Stimulated activated CD4-positive, alpha-beta T cell treated with anti-CD3 and anti-CD28 coated beads, Interleukin-4, amount 100 ng/mL, for 1 hour (primary cell): Measurements from ENCODE around the gene ZNF91.
"Not testable (repeated sequence)": the region's sequence is repeated elsewhere in the genome, so short reads cannot be mapped to it uniquely, and the experiment has no call there.

Experiments
- DNase-seq: peaks from one replicate; pipeline ENCODE4 v3.0.0-alpha.2; 2020

The ZNF91 gene

DNA sequence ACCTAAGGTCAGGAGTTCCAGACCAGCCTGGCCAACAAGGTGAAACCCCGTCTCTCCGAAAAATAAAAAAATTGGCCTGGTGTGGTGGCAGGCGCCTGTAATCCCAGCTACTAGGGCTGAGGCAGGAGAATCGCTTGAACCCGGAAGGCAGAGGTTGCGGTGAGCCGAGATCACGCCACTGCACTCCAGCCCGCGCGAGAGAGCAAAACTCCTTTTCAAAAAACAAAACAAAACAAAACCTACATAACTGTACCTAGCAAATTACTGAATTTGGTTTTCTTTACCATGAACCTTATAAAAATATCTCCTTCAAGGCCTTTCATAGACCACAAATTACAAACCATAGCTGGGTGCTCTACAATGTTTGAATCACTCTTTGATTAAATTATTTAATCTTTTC lies 760 bp downstream of the ZNF91 start:
- peak; percentile 32 for DNase-seq

DNA sequence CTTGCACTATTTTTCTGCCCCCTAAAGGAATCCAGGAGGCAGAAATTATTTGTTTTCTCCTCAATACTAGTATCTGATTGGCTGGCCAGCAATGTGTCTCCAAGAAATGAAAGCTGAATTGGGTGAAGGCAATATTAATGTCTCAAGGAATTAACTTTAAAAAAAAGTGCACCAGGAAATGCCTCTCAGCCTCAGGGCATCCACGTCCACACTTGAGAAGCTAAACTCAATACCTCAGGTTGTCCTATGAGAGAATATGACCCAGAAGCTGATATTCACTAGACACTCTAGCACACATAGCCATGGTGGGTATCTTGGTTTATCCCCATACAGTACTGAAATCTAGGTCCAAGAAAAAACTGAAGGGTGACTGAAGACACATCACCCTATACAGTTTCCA lies 2.1 kb downstream of the ZNF91 start:
- DNase-seq: no peak

DNA sequence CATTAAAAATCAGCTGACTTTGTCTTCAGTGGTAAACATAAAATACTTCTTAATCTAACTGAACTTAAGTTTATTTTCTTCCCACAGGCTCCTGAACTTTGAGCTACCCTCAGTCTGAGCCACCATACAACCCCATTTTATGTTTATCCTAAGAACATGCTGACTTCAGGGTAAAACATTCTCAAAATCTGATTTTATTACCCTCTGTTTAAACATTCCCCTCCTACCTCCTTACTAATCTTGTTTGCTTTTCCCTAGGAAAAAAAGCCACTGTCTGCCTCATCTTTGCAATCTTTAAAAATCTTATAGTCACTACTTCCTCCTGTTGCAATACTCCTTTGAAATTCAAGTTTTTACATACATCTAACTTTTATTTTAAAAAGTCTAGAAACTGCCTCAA lies 4.0 kb downstream of the ZNF91 start:
- DNase-seq: no peak

DNA sequence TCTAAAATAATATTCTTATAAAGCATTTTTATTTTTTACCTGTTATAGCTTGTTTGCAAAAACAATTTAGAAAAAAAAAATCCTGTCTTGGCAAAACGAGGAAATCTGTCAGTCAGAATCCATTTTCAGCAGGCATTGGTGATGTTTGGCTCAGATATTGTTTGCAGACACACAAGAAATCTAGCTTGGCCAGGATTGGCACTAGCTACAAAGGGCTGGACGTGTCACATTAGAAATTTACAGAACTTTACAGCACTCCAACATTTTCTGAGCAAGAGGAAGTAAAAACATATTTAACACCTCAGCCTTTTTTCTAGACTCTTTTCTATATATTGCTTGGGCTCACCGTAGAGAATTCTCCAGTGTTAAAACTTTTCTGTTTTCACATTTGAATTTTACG lies 9.9 kb downstream of the ZNF91 start:
- no peak for DNase-seq

DNA sequence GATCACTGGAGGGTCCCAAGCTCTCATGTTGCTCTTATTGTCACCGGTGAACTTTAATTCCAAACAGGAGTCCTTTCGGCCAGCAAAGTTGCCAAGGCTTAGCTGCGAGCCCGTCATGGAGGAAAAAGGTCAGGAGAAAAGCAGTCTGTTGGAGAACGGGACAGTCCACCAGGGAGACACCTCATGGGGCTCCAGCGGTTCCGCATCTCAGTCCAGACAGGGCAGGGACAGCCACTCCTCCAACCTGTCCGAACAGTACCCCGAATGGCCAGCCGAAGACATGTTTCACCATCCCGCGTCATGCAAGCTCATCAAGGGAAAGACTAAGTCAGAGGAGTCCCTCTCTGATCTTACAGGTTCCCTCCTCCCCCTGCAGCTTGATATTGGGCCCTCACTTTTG lies 10.4 kb downstream of the ZNF91 start:
- no peak for DNase-seq

DNA sequence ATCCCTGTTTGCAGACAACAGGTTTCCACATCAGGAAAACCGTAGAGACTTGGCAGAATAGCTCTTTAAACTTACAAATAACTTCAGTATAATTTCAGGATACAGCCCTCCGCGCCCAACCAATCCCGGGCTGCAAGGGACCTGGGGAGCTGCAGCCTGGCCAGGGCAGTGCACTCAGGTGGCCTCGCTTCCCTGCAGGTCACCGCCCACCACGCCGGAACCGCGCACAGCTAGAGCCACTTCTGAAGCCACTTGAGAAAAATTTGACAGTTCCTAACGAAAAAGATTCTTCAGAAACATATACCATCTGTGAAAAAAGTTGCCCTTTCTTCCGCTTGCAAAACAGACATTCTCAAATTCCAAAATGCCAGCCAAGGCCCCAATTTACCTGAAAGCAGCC lies 11.1 kb downstream of the ZNF91 start:
- DNase-seq: no peak

DNA sequence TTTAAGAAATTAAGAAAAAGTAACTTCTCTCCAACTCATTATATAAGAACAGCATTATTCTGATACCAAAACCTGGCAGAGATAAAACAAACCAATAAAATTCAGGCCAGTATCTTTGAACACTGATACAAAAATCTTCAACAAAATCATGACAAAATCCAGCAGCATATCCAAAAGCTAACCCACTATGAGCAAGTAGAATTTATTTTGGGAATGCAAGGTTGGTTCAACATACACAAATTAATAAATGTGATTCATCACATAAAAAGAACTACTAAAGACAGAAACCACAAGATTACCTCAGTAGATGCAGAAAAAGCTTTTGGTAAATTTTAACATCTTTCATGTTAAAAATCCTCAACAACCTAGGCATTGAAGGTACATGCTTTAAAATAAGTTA lies 12.3 kb downstream of the ZNF91 start:
- DNase-seq: no peak

DNA sequence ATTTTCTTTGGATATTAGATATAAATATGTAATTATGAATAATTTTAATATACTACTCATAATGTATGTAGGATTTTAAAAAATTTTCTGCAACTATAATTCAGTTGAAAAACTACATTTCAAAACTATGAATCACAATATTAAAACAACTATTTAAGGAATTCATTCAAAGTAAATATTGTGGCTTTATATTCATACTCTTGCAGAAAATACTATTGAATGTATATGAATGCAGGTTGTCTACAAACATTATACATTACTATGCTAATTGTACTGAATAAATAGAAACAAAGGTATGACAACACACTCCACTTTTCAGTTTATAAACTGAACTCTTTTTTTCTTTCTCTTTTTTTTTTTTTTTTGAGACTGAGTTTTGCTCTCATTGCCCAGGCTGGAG lies 14.2 kb downstream of the ZNF91 start:
- DNase-seq: no peak

DNA sequence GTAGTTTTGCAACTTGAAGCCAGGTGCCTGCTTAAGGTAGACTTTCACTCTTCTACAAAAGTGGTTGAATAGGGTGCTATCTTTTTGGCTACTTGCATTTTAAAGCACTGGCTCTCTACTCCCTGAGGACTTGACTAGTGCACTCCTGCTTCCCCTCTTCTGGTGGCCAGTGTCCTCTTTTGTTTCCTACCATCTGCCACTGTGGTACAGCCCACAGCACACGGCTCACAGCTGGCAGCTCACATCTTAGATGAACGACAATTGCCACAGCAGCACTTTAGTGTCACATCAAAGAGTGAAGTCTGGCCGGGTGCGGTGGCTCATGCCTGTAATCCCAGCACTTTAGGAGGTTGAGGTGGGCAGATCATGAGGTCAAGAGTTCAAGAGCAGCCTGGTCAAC lies 15.6 kb downstream of the ZNF91 start:
- not testable (repeated sequence) for DNase-seq

DNA sequence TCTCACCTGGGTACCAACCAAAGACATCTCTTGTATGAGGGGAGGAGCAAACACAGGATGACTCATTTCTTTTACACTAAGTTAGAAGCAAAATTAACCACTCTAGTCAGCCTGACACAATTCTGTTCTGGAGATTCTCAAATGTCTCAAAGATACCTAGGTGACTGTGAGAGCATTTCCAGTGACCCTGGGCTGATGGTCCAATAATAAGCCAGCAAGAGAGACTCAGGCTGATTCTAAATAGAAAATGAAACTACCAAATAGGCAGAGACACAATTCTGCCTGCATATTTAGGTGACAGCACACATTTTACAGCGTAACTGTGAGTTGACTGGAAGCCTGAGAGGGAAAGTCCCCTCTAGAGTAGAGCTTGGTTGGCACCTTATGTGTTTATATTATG lies 16.3 kb downstream of the ZNF91 start:
- DNase-seq: no peak

DNA sequence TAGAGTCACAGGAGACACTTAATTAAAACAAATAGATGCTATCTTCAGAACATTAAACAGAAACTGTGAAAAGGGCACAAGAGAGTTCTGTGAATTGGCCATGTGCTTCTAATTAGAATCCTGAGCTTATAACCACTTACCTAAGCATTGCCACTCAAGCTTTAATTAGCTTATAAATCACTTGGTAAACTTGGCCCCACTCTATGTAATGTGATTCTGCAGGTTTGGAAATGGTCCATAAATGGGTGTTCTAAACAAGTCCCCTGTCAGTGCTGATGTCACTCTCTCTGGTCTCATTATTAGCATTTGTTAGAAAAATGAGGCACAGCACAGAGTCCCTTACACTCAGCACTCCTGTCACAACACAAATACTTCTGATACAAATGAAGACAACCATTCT lies 18.0 kb downstream of the ZNF91 start:
- no peak for DNase-seq

DNA sequence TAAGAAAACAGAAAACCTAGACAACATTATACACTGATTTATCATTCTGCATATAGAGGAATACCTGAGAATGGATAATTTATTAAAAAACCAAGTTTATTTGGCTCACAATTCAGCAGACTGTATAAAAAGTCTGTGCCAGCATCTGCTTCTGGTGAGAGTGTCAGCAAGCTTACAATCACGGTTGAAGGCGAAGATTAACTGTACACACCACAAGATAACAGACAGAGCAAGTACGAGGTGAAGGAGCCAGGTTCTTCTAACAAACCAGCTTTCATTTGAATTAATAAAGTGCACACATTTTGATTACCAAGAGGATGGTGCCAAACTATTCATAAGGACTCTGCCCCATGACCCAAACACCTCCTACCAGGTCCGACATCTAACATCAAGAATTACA lies 28.8 kb downstream of the ZNF91 start:
- DNase-seq: no peak

DNA sequence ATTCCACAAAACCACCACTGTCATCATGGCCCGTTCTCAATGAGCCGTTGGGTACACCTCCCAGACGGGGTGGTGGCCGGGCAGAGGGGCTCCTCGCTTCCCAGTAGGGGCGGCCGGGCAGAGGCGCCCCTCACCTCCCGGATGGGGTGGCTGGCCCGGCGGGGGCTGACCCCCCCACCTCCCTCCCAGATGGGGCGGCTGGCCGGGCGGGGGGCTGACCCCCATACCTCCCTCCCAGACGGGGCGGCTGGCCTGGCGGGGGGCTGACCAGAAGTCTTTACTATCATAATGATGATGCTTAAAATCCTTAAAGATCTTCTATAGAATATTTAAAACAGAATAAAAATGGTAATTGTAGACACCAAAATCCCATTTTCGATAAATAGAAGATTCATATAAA lies 29.2 kb downstream of the ZNF91 start:
- DNase-seq: not testable (repeated sequence)

DNA sequence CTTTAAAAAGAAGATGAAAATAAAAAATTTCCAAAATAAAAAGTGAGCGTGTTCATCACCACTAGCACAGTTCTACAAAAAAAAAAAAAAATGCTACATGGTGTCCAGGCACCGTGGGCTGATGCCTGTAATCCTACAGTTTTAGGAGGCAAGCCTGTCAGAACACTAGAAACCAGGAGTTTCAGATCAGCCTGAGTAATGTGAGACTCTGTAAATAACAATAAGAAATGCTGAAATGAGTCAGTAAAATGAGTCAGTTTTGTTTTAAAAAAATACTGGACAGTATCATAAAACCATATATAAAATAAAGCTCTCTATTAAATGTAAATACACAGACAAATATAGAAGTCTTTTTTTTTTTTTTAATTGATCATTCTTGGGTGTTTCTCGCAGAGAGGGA lies 30.0 kb downstream of the ZNF91 start:
- DNase-seq: no peak

DNA sequence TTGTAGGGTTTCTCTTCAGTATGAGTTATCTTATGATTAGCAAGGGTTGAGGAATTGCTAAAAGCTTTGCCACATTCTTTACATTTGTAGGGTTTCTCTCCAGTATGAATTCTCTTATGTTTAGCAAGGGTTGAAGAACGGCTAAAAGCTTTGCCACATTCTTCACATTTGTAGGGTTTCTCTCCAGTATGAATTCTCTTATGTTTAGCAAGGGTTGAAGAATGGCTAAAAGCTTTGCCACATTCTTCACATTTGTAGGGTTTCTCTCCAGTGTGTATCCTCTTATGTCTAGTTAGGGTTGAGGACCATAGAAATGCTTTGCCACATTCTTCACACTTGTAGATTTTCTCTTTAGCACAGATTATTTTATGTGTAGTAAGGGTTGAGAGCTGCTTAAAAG lies 33.4 kb downstream of the ZNF91 start:
- DNase-seq: not testable (repeated sequence)

DNA sequence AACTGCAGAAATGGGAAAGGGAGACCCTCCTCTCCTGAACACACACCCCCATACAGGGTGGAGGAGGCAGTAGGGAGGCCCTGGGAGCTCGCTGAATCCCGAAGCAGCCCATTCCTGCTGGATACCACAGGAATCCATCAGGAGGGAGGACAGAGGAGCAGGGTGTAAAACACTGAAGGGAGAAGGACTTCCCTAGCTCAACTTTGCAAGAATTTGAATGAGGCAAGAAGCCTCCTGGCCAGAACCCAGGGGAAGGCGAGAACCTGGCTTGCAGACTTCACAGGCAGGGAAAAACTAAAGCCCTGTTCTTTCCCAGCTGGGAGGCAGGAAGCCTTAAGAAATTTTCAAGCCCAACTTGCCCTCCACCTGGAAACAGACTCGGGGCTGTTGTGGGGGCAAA lies 43.5 kb downstream of the ZNF91 start:
- DNase-seq: no peak

DNA sequence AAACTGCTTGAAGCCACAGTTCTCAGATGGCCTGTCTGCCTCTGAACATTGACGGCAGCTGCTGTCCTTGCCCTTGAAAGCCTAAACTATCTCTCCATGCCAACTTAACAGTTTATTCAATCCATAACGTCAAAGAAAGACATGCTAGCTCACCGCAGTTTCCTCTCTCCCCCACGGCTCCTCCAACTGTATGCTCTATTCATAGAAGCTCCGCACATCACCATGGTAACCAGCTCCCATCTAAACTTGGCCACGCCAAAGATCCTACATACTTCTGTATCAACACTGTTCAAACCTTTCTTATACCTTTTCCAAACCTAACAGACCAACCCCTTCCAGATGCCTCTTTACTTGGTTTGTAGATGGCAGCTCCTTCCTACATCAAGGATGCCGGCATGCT lies 48.6 kb downstream of the ZNF91 start:
- DNase-seq: no peak

DNA sequence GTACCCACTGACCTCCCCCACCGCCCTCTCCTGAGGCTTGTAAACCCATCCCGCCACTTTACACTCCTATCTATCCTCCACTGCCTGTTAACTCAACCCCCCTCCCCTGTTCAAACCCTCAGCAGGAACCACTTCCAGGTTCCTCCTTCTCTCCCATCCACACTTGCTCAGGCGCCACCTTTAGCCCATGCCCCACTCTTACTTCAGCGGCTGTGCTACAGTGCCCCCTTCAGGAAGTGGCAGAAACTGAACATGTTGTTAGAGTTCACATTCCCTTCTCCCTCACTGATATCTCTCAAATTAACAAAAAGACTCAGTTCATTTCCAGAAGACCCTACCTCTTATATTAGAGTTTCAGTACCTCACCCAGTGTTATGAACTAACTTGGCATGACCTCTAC lies 49.4 kb downstream of the ZNF91 start:
- DNase-seq: no peak

DNA sequence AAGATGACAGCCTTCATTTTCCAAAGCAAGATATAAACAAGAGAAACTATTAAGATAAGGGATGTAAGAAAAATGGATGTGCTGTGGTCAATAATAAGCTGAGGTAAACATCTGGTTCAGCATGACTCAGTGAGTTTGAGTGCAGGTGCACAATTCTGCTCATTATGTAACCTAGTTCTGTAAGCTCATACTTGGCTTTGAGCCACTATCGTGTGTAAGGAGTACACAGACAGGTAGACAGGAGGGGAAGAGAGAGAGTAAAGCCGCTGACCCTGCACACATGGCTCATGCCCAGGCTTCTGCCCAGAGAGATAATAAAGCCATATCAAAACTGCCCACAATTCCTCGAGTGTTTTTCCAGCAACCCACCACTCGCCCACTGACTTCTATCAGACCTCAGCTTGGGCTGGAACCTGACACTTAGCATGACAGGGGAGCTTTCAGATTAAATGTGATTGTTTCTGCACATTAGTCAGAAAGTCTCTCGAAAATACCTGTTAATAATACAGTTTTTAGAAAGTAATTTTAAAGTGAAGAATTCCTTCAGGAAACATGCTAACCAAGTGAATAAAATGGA lies 51.7 kb downstream of the ZNF91 start:
- no peak for DNase-seq

DNA sequence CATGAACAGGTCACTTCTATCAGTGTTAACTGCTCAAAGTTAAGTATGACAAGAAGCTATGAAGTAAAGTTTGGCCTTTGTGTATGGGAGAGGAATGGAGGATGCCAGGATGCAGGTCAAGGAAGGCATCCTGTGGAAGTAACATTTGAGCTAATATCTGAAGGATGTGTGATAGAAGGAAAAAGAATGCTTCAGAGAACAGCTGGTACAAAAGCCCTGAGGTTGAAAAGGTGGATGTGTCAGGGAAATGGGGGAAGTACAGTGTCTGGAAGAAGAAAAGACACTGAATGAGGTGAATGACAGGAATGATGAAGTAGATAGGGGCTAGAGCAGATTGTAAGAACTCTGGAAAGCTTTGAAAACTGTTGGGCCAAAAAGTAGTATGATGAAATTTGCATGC lies 67.1 kb downstream of the ZNF91 start:
- DNase-seq: no peak

DNA sequence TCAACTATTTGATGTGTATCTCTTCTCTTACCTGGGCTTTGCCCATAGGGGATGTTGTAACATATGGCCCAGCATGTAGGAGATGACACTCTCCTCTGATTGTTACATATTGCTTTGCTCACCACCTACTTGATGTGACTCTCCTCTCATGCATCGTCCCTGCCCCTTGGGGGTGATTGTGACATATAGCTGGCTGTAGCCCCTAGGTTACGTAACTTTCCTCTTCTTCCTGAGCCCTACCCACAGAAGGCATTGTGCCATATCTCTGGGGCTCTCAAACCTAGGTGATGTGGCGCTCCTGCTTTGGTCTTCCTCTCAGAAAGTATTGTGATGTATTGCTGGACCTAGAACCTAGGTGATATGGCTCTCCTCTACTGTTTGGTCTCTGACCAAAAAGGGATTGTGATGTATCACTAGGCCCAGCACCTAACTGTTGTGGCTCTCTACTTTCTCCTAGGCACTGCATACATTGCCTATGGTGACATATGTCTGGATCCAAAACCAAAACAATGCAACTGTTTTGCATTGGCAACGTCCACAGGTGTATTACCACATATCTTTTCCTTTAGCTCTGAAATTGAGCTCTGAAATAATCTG lies 73.2 kb downstream of the ZNF91 start:
- no peak for DNase-seq

DNA sequence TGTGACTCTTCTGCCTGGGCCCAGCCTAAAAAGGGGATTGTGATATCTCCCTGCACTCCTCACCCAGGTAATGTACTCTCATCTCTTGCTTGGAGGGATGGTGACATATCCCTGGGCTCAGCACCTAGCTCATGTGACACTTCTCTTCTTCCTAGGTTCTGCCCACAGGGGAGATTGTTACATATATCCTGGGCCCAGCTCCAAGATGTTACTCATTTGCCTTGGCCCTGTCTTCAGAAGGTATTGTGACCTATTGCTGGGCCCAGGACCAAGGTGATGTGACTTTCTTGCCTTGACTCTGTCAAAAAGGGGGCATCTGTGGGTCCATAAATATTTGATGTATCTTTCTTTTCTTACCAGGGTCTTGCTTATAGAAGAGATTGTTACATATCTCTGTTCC lies 73.9 kb downstream of the ZNF91 start:
- not testable (repeated sequence) for DNase-seq

DNA sequence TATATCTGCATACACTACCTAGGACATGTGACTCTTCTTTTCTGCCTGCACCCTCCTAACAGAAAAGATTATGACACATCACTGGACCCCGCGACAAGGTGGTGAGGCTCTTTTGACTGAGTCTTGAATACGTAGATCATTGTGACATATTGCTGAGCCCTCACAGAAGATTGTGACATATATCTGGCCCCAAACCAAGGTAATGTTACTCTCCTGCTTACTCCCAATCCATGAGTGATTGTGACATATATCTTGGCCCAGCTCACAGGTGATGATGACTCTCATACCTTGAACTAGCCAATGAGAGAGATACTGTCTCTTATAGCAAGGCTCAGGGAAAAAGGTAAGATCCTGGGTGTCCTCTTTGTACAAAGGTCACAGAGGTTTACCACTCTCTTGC lies 75.7 kb downstream of the ZNF91 start:
- not testable (repeated sequence) for DNase-seq

DNA sequence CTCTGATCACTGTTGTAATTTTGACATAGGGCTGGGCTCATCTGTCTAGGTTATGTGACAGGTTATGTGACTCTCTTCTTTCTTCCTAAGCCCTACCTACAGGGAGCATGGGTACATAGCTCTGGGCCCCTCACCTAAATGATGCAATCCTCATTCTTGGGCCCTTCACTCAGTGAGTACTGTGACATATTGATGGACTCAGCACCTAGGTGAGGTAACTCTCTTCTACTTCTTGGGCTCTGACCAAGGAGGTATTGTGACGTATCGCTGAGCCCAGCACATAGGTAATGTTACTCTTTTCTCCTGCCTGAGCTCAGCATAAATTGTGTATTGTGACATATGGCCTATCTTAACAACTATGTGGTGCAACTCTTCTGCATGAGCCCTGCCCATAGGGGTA lies 76.3 kb downstream of the ZNF91 start:
- not testable (repeated sequence) for DNase-seq

DNA sequence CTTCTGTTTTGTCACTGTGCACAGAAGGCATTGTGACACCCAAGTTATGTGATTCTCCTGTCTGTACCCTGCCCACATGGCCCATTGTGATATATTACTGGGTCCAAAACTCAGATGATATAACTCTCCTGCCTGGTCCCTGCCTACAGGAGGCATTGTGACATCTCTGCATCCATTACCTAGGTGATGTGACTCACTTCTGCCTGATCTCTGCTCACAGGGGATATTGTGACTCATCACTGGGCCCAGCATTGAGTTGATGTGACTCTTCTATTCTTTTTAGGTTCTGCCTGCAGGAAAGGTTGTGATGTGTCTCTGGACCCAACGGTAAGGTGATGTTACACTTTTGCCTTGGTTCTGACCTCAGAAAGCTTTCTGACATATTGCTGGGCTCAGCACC lies 77.1 kb downstream of the ZNF91 start:
- no peak for DNase-seq

DNA sequence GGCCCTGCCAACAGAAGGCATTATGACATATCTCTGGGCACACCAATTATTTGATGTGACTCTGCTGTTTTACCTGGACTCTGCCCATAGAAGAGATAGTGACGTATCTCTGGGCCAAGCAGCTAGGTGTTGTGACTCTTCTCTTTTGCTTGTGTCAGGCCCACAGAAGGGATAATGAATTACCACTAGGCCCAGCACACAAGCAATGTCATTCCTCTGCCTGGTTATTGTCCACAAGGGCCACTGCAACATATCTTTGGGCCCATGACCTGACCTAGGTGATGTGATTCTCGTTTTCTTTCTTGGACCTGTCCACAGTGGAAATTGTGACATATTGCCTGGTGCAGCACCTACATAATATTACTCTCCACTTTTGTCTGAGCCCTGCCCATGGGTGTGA lies 80.0 kb downstream of the ZNF91 start:
- DNase-seq: no peak
